Sigmoid colon (tissue), 4 donors: ENCODE measurements around the gene EHBP1.

Experiments
- CTCF ChIP-seq, 4 experiments: fragments of 450-650 bp in 3 of 4; fragments of 200-600 bp in 1 of 4; IDR thresholded peaks; one replicate each; pipeline ENCODE4 v1.5.1; 2016 to 2019; ENCODE audit warnings: antibody characterized with exemption in 4 of 4, mild to moderate bottlenecking in 3 of 4, moderate library complexity in 2 of 4
- EP300 ChIP-seq, 4 donors: sonication (generic); formaldehyde crosslinking; IDR thresholded peaks; one replicate each; pipeline ENCODE4 v1.6.1; 2017; ENCODE audit warnings: antibody characterized with exemption in 4 of 4
- POLR2A ChIP-seq, 2 donors: fragments of 450-650 bp; IDR thresholded peaks; one replicate each; pipeline ENCODE4 v1.6.1; 2016; ENCODE audit warnings: antibody characterized with exemption in 2 of 2, mild to moderate bottlenecking in 2 of 2, moderate library complexity in 2 of 2

GRCh38 chr2:63035660-63036059, 330.1 kb downstream of the EHBP1 start:
- TF ChIP-seq CTCF (IDR thresholded peaks at IDR 0.05) (no peak), POLR2A (IDR thresholded peaks at IDR 0.05) (no peak), EP300 (IDR thresholded peaks at IDR 0.05) (no peak)
